OCI-LY3 (cell line): ENCODE measurements around the gene SPA17.

Experiments
- H2AFZ ChIP-seq: fragments of 200-600, 300-600 bp; shearing (Covaris generic); 2 replicates; pipeline ENCODE4 v1.6.0; 2014; ENCODE audit warnings: antibody characterized with exemption, low read depth, low read length
- H3K27ac ChIP-seq: fragments of 200-600, 300-600 bp; sonication (generic); 2 replicates; pipeline ENCODE4 v1.5.1; 2014; ENCODE audit warnings: mild to moderate bottlenecking, low read length, moderate library complexity, mixed read lengths
- H3K27me3 ChIP-seq: fragments of 200-600, 300-600 bp; sonication (generic); 2 replicates; pipeline ENCODE4 v1.6.1; 2014; ENCODE audit warnings: low read depth, low read length, mixed read lengths
- H3K36me3 ChIP-seq: fragments of 200-600, 300-600 bp; sonication (generic); replicated peaks from 2 replicates; pipeline ENCODE3; 2014; ENCODE audit warnings: low read depth, low read length, mixed read lengths
- H3K4me1 ChIP-seq: fragments of 300-600, 200-600 bp; sonication (generic); 2 replicates; pipeline ENCODE4 v1.6.1; 2014; ENCODE audit warnings: low read length, mixed read lengths
- H3K4me2 ChIP-seq: fragments of 200-600, 300-600 bp; sonication (generic); 2 replicates; pipeline ENCODE4 v1.6.1; 2014; ENCODE audit warnings: low read length, mixed read lengths
- H3K4me3 ChIP-seq: fragments of 300-600, 200-600 bp; sonication (generic); 2 replicates; pipeline ENCODE4 v1.5.1; 2014; ENCODE audit warnings: antibody characterized with exemption, mild to moderate bottlenecking, low read length, moderate library complexity
- H3K79me2 ChIP-seq: fragments of 300-600, 200-600 bp; shearing (Covaris generic); 2 replicates; pipeline ENCODE4 v1.6.1; 2014; ENCODE audit warnings: mild to moderate bottlenecking, low read length, mixed read lengths
- H3K9ac ChIP-seq: fragments of 300-600, 200-600 bp; shearing (Covaris generic); 2 replicates; pipeline ENCODE4 v1.6.0; 2014; ENCODE audit warnings: mild to moderate bottlenecking, low read length, moderate library complexity
- H3K9me3 ChIP-seq: fragments of 200-600, 300-600 bp; shearing (Covaris generic); 2 replicates; pipeline ENCODE4 v1.6.1; 2014; ENCODE audit warnings: low read length, mixed read lengths; ENCODE audit not compliant: insufficient read depth
- H4K20me1 ChIP-seq: fragments of 200-600, 300-600 bp; sonication (generic); 2 replicates; pipeline ENCODE4 v1.6.1; 2016; ENCODE audit warnings: low read length, mixed read lengths; ENCODE audit not compliant: insufficient read depth
- CTCF ChIP-seq: fragments of 200-600, 300-600 bp; sonication (generic); IDR thresholded peaks from 2 replicates; pipeline ENCODE4 v1.5.1; 2014; ENCODE audit warnings: antibody characterized with exemption, low read length, low read depth
- EZH2phosphoT487 ChIP-seq: fragments of 200-600 bp; shearing (Covaris generic); IDR thresholded peaks from 2 replicates; pipeline ENCODE4 v1.6.1; 2018; ENCODE audit warnings: antibody characterized with exemption, mixed run types, low read depth

The SPA17 gene

DNA sequence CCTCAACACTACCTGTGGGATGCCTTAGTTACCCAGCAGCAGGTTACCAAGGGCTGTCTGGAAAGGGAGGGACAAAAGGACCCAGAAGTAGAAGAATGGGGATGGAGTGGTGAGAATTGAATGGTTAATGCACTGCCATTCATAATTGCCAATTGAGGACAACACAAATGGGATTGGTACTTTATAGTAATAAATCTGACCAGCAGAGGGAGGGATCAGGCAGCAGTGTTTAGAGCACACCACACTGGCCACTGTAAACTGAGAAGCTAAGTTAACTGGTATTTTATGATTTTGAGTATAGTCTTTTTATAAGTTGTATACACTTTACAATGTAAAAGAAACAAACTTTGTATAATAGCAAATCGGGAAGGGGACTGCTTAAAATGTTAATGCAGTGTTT, 40.3 kb upstream of the SPA17 start:
- no peak overlapping the region for H3K4me2 ChIP-seq
- no peak overlapping the region for H3K27ac ChIP-seq
- no peaks in the 10 kb centered on the region for H3K9me3 ChIP-seq
- H3K79me2 ChIP-seq = no peaks in the 10 kb centered on the region
- no peaks in the 10 kb centered on the region; the same call in 1 of the 2 replicates for H4K20me1 ChIP-seq
- no peak overlapping the region for H3K4me3 ChIP-seq
- no peak for TF ChIP-seq EZH2phosphoT487
- no peak for TF ChIP-seq CTCF
- no peak overlapping the region for H3K9ac ChIP-seq
- H3K36me3 ChIP-seq = peaks cover 62% of the 10 kb centered on the region
- no peaks in the 10 kb centered on the region for H3K4me1 ChIP-seq
- no peaks in the 10 kb centered on the region for H3K27me3 ChIP-seq
- no peak overlapping the region for H2AFZ ChIP-seq

- Histone ChIP-seq H3K9ac (no peak overlapping the region), H3K27me3 (no peaks in the 10 kb centered on the region), H3K36me3 (peaks cover 52% of the 10 kb centered on the region), H3K9me3 (no peaks in the 10 kb centered on the region), H3K79me2 (no peaks in the 10 kb centered on the region), H2AFZ (no peak overlapping the region), H4K20me1 (no peaks in the 10 kb centered on the region; the same call in 1 of the 2 replicates), H3K4me1 (no peaks in the 10 kb centered on the region), H3K4me3 (no peak overlapping the region), H3K4me2 (no peak overlapping the region), H3K27ac (no peak overlapping the region)
- no peak for TF ChIP-seq CTCF
- no peak for TF ChIP-seq EZH2phosphoT487
These were observed 37.8 kb upstream of the SPA17 start for GRCh38 chr11:124635932-124636331.

DNA sequence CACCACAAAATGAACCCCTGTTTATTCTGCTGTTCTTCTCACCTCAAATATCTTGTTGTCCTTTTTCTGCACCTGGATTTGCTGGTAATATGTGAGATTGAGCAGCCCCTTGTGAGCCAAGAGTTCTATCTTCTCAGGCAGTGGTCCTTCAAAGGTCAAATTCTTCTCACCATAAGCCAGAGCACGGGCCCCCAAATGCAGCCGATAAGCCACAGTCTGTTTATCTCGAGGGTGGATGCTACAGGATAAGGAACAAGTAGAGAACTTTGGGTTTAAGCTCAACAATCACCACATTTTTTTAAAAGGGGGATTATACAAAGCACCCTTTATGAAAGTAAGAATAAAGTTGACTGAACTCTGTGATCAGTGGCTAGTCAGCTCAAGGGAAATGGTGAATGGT, 35.2 kb upstream of the SPA17 start:
- Histone ChIP-seq H3K4me1 (no peaks in the 10 kb centered on the region), H2AFZ (no peak overlapping the region), H3K36me3 (peaks cover 28% of the 10 kb centered on the region), H3K4me3 (no peak overlapping the region), H3K27ac (no peak overlapping the region), H3K27me3 (no peaks in the 10 kb centered on the region), H3K4me2 (no peak overlapping the region), H3K9ac (no peak overlapping the region), H3K79me2 (no peaks in the 10 kb centered on the region), H3K9me3 (no peaks in the 10 kb centered on the region), H4K20me1 (no peaks in the 10 kb centered on the region; the same call in 1 of the 2 replicates)
- TF ChIP-seq CTCF (no peak), EZH2phosphoT487 (no peak)

GRCh38 chr11:124639186-124639585, 34.5 kb upstream of the SPA17 start:
- H3K4me2 ChIP-seq = no peak overlapping the region
- no peaks in the 10 kb centered on the region for H3K27me3 ChIP-seq
- no peaks in the 10 kb centered on the region; the same call in 1 of the 2 replicates for H4K20me1 ChIP-seq
- TF ChIP-seq CTCF (no peak), EZH2phosphoT487 (no peak)
- no peaks in the 10 kb centered on the region for H3K9me3 ChIP-seq
- no peak overlapping the region for H3K4me3 ChIP-seq
- H3K4me1 ChIP-seq = no peaks in the 10 kb centered on the region
- no peaks in the 10 kb centered on the region for H3K79me2 ChIP-seq
- H3K9ac ChIP-seq = no peak overlapping the region
- H3K27ac ChIP-seq = no peak overlapping the region
- H3K36me3 ChIP-seq = peaks cover 25% of the 10 kb centered on the region
- H2AFZ ChIP-seq = no peak overlapping the region
